Measurements from ENCODE around the gene CLRN1.

The CLRN1 gene

DNA sequence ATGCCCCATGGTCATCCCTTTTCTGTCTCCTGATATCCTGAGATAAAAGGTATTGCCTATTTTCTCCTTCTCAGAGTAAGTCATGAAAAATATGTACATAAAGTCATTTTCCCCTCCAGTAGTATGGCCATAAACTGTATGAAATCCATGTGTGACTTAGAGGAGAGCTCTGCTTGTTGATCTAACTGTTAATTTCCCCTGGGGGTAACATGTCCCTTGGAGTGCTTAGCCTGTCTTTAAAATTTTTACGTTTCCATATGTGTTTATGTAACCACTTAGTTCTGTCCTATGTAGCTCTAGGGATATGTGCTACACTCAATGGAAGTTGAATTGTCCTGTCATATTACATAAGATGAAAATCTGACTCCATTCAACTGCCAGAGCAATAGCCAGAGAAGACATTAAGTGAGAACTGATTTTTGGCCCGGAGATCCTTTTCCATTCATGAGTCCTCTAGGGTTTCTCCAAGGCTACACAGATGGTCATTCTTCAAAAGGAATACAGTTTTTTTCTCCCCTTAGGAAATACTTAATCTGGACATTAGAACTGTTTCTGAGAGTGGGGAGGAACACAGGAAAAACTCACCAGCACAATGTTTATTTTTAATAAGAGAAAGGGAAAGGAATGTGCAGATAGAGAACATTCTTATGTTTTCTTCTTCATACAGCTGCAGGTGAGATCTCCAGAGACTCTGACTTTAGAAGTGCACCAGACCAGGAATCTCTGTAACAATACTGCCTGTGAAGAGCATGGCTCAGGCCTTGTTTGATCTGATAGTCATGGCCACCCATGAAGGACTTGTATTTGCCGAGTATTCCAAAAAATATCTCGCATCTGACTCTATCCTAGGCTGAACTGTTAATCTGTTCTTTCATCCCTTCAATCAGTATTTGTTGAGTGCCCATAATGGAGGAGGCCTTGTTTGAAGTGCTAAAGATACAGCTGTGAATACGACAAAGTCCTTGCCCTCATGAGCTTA, 29.8 kb upstream of the CLRN1 start (continued):
- TF ChIP-seq POU6F1 (CRISPR knock-in tag; IDR thresholded peaks at IDR 0.05; ENCODE audit: borderline replicate concordance, low read depth) (no peak), CREB5 (CRISPR knock-in tag; IDR thresholded peaks at IDR 0.05; ENCODE audit: low read depth) (no peak), TCF4 (CRISPR knock-in tag; IDR thresholded peaks at IDR 0.05; ENCODE audit: borderline replicate concordance) (no peak), ZNF565 (CRISPR knock-in tag; conservative IDR thresholded peaks at IDR 0.05; ENCODE audit: low read depth) (no peak)

DNA sequence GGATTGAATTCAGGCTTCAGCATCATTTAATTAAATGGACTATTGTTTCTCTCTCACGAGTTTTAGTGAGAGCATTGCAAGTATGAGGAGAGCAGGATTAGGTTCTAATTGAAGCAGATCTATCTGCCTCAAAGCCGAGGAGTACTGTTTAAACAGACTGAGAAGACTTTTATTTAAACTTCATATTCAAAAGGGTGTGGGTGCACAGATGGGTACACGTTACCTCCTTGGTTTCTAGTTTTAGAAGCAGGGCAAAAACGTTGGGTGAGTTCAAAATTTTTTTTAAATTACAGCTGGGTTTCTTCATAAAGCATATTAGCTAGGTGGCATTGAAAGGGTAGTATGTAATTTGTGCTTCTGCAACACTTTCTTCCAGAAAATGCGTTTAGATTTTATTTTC, 26.5 kb upstream of the CLRN1 start:
- no peak for TF ChIP-seq PPARA (CRISPR knock-in tag; IDR thresholded peaks at IDR 0.05; ENCODE audit: borderline replicate concordance)
- TF ChIP-seq, protein P1, sequence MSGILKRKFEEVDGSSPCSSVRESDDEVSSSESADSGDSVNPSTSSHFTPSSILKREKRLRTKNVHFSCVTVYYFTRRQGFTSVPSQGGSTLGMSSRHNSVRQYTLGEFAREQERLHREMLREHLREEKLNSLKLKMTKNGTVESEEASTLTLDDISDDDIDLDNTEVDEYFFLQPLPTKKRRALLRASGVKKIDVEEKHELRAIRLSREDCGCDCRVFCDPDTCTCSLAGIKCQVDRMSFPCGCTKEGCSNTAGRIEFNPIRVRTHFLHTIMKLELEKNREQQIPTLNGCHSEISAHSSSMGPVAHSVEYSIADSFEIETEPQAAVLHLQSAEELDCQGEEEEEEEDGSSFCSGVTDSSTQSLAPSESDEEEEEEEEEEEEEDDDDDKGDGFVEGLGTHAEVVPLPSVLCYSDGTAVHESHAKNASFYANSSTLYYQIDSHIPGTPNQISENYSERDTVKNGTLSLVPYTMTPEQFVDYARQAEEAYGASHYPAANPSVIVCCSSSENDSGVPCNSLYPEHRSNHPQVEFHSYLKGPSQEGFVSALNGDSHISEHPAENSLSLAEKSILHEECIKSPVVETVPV (CRISPR knock-in tag; IDR thresholded peaks at IDR 0.05): no peak
- no peak for TF ChIP-seq GLIS3 (CRISPR knock-in tag; IDR thresholded peaks at IDR 0.05)
- no peak for TF ChIP-seq ISL1 (CRISPR knock-in tag; IDR thresholded peaks at IDR 0.05)
- no peak for TF ChIP-seq SNAI2 (CRISPR knock-in tag; IDR thresholded peaks at IDR 0.05)
- TF ChIP-seq CREB5 (CRISPR knock-in tag; IDR thresholded peaks at IDR 0.05; ENCODE audit: low read depth): no peak
- no peak for TF ChIP-seq TCF4 (CRISPR knock-in tag; IDR thresholded peaks at IDR 0.05; ENCODE audit: borderline replicate concordance)
- TF ChIP-seq BACH2 (CRISPR knock-in tag; IDR thresholded peaks at IDR 0.05; ENCODE audit: borderline replicate concordance): no peak
- no peak for TF ChIP-seq TOX (CRISPR knock-in tag; IDR thresholded peaks at IDR 0.05; ENCODE audit: borderline replicate concordance)
- TF ChIP-seq, protein P2, sequence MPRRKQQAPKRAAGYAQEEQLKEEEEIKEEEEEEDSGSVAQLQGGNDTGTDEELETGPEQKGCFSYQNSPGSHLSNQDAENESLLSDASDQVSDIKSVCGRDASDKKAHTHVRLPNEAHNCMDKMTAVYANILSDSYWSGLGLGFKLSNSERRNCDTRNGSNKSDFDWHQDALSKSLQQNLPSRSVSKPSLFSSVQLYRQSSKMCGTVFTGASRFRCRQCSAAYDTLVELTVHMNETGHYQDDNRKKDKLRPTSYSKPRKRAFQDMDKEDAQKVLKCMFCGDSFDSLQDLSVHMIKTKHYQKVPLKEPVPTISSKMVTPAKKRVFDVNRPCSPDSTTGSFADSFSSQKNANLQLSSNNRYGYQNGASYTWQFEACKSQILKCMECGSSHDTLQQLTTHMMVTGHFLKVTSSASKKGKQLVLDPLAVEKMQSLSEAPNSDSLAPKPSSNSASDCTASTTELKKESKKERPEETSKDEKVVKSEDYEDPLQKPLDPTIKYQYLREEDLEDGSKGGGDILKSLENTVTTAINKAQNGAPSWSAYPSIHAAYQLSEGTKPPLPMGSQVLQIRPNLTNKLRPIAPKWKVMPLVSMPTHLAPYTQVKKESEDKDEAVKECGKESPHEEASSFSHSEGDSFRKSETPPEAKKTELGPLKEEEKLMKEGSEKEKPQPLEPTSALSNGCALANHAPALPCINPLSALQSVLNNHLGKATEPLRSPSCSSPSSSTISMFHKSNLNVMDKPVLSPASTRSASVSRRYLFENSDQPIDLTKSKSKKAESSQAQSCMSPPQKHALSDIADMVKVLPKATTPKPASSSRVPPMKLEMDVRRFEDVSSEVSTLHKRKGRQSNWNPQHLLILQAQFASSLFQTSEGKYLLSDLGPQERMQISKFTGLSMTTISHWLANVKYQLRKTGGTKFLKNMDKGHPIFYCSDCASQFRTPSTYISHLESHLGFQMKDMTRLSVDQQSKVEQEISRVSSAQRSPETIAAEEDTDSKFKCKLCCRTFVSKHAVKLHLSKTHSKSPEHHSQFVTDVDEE (CRISPR knock-in tag; IDR thresholded peaks at IDR 0.05): no peak
- no peak for TF ChIP-seq ARNTL (CRISPR knock-in tag; IDR thresholded peaks at IDR 0.05; ENCODE audit: borderline replicate concordance, low read depth)
- no peak for TF ChIP-seq ZFP30 (CRISPR knock-in tag; IDR thresholded peaks at IDR 0.05)
- TF ChIP-seq CSDC2 (CRISPR knock-in tag; IDR thresholded peaks at IDR 0.05): no peak
- TF ChIP-seq ZNF565 (CRISPR knock-in tag; conservative IDR thresholded peaks at IDR 0.05; ENCODE audit: low read depth): no peak
- TF ChIP-seq ZFP3 (CRISPR knock-in tag; IDR thresholded peaks at IDR 0.05): no peak
- TF ChIP-seq ZNF70 (CRISPR knock-in tag; IDR thresholded peaks at IDR 0.05): no peak
- no peak for ATAC-seq

- ATAC-seq: no peak
- TF ChIP-seq OSR1 (CRISPR knock-in tag; IDR thresholded peaks at IDR 0.05) (no peak), ISL1 (CRISPR knock-in tag; IDR thresholded peaks at IDR 0.05) (no peak), ZNF8 (CRISPR knock-in tag; IDR thresholded peaks at IDR 0.05) (no peak), SNAI2 (CRISPR knock-in tag; IDR thresholded peaks at IDR 0.05) (no peak), ZFP3 (CRISPR knock-in tag; IDR thresholded peaks at IDR 0.05) (no peak), ZNF565 (CRISPR knock-in tag; conservative IDR thresholded peaks at IDR 0.05; ENCODE audit: low read depth) (no peak), CSDC2 (CRISPR knock-in tag; IDR thresholded peaks at IDR 0.05) (no peak), RARB (CRISPR knock-in tag; IDR thresholded peaks at IDR 0.05) (no peak), ARNTL (CRISPR knock-in tag; IDR thresholded peaks at IDR 0.05; ENCODE audit: borderline replicate concordance, low read depth) (no peak), ZC3H10 (CRISPR knock-in tag; IDR thresholded peaks at IDR 0.05) (no peak), TOX (CRISPR knock-in tag; IDR thresholded peaks at IDR 0.05; ENCODE audit: borderline replicate concordance) (no peak), GLIS3 (CRISPR knock-in tag; IDR thresholded peaks at IDR 0.05) (no peak), CREB5 (CRISPR knock-in tag; IDR thresholded peaks at IDR 0.05; ENCODE audit: low read depth) (no peak)
- TF ChIP-seq, protein P1 (CRISPR knock-in tag; IDR thresholded peaks at IDR 0.05): no peak
These were observed 24.2 kb upstream of the CLRN1 start for GRCh38 chr3:150996731-150997130.

Measured in SK-N-SH treated with all-trans-retinoic acid at 6 μM for 48 hours (cell line).